HK-2 (cell line): ENCODE data around the gene GTF3C1.
"Not testable (repeated sequence)": the region's sequence is repeated elsewhere in the genome, so short reads cannot be mapped to it uniquely, and the experiment has no call there.

ENCODE experiments used
- DNase-seq: peaks from one replicate; pipeline ENCODE4 v3.0.0-alpha.2; 2018; ENCODE audit not compliant: unreplicated experiment

Gene GTF3C1

GRCh38 chr16:27444015-27444414, 105.7 kb downstream of the GTF3C1 start:
- DNase-seq, result no peak

- DNase-seq, result no peak
Observed at GRCh38 chr16:27441998-27442397, 107.7 kb downstream of the GTF3C1 start.

DNA sequence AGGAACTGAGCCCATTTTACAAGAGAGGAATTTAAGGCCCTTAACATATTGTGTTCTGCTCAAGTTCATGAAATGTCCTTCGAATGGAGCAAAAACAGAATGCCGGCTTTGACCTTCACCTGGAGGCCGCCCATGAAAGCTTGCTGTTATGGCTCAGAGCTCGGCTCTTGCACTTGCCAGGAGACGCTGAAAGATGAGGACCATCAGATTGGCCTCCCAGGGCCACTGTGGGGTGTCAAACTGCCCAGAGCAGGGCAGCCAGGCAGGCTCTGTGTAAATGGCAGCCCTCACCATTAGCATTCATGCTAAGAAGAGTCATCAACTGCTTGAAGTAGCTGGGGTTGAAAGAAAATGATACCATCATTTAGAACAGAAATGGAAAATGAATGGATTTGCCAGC, 108.4 kb downstream of the GTF3C1 start:
- no peak for DNase-seq

DNA sequence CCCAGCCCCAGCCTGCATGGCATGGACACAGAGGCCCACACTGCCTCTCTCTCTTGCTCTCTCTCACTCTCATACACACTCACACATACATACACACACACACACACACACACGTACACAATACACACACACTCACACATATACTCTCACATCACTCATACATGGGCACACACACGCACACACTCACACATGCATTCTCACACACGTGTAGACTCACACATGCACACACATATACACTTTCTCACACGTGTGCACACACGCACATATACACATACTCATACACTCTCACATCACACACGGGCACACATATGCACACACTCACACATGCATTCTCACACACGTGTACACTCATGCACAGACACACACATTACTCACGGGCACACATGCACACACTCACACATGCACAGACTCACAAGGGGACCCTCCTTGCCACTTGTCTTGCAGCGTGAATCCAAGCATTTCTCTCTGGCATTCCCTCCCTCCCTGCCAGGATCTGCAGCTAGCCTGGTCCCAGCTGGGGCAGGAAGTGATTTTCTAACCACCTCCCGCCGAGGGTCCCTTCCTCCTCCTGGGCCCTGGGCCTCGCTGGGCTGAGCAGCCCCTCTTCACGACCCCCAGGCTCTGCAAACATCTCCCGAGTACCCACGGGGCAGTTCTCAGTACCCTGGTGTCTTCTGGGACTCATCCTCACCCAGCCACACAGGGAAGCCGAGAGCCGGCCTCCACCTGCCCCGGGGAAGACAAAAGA, 110.3 kb downstream of the GTF3C1 start:
- DNase-seq, result no peak

- DNase-seq, result no peak
Observed at GRCh38 chr16:27437946-27438345, 111.8 kb downstream of the GTF3C1 start.

- no peak for DNase-seq
Observed at GRCh38 chr16:27436921-27437650, 112.6 kb downstream of the GTF3C1 start.

- DNase-seq, result no peak
Observed at GRCh38 chr16:27436065-27436464, 113.6 kb downstream of the GTF3C1 start.

DNA sequence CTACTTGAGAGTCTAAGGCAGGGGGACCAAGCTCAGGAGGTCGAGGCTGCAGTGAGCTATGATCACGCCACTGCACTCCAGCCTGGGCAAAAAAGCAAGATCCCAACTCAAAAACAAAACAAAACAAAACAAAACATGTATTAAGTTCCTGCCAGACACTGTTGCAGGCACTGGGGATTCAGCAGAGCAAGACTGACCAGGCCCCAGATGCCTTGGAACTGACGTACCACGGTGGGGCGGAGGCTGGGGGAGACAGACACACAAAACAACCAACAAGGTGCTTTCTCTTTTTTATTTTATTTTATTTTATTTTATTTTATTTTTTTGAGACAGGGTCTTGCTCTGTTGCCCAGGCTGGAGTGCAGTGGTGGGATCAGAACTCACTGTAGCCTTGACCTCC, 114.6 kb downstream of the GTF3C1 start:
- not testable (repeated sequence) for DNase-seq

DNA sequence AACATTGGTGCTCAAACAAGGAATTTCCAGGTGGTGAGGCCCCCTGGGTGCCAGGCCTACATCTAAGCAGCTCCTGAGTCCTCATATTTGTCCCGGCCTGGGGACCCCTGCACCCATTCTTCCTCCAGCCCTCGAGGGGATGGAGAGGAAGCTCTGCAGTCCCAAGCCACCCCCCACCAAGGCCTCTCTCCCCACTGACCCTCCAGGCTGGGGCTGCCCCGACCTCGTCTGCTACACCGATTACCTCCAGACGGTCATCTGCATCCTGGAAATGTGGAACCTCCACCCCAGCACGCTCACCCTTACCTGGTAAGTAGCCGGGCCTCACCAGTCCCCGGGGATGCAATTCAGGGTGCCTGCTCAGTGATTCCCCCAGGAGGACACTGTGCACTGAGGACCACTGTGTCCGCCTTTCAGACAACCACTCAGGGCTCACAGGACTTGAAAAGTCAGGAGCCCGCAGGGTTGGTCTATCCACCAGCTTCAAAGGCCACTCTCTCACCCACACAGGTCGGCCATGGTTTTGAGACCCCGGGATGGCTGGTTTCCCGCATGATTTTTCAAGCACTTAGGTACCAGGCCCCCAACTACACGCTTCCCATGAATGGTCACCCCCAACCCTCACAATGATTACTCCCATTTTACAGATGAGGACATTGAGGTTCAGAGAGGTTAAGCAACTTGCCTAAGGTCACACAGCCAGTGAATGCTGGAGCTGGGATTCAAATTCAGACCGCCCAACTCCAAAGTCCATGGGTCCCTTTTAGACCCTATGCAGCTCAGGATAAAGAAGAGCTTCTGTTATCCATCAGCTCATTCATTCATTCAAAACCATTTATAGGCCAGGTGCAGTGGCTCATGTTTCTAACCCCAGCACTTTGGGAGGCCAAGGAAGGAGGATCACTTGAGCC, 115.3 kb downstream of the GTF3C1 start:
- no peak for DNase-seq

GRCh38 chr16:27433636-27434035, 116.1 kb downstream of the GTF3C1 start:
- no peak for DNase-seq

GRCh38 chr16:27433191-27433590, 116.5 kb downstream of the GTF3C1 start:
- DNase-seq, result not testable (repeated sequence)

DNA sequence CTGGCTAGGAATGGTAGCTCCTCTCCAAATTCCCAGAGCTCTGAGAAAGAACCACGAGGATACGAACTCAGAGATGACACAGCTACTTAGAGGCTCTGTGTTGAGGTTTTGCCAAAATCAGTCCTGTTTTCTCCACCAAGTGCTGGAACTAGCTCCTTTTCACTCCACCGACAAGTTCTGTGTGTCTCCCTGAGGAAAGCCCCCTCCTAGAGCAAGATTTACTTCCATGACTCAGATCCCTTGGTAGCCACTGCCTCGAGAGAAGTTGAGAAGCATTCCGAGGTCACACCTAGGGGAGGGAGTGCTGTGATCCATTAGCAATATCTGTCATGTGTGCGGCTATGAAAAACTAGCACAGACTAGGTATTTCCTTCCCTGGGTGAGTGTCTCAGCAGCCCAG, 117.2 kb downstream of the GTF3C1 start:
- DNase-seq, result peak; percentile 28

- no peak for DNase-seq
Observed at GRCh38 chr16:27431773-27432532, 117.8 kb downstream of the GTF3C1 start.

GRCh38 chr16:27430923-27431484, 118.7 kb downstream of the GTF3C1 start:
- DNase-seq, result no peak

- DNase-seq, result no peak
Observed at GRCh38 chr16:27430512-27430911, 119.2 kb downstream of the GTF3C1 start.

DNA sequence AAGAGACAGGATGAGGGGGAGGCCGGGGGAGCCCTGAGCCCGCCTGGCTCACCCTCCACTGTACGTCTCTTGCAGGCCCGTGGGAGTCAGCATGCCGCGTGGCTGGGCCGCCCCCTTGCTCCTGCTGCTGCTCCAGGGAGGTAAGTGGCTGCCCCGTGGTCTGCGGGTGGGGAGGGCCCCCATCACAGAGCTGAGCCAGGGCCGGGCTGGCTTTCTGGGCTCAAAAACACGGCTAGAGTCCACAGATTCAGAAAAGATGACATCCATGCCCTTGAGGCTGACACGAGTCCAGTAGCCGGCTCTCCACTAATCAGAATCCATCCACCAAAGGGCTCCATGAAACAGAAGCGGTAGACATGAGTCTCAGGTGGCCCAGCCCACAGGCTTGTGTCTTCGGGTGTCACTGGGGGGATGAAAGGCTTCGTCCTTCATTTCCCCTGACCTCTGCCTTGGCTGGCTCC, 119.7 kb downstream of the GTF3C1 start:
- DNase-seq, result no peak

DNA sequence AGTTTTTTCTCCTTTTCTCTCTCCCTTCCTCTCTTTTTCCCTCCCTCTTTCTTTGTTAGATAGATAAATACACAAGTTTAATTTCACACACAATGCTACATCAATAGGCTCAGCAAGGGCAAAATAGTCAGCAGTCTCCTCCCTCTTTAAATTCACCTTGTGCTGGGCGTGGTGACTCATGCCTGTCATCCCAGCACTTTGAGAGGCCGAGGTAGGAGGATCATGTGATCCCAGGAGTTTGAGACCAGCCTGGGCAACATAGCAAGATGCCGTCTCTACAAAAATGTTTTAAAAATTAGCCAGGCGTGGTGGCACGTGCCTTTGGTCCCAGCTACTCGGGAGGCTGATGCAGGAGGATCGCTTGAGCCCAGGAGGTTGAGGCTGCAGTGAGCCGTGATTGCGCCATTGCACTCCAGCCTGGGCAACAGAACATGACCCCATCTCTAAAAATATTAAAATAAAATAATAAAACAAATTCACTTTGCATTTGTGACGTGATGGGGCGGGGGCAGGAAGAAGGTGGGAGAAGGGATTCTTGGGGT, 120.3 kb downstream of the GTF3C1 start:
- DNase-seq, result no peak

DNA sequence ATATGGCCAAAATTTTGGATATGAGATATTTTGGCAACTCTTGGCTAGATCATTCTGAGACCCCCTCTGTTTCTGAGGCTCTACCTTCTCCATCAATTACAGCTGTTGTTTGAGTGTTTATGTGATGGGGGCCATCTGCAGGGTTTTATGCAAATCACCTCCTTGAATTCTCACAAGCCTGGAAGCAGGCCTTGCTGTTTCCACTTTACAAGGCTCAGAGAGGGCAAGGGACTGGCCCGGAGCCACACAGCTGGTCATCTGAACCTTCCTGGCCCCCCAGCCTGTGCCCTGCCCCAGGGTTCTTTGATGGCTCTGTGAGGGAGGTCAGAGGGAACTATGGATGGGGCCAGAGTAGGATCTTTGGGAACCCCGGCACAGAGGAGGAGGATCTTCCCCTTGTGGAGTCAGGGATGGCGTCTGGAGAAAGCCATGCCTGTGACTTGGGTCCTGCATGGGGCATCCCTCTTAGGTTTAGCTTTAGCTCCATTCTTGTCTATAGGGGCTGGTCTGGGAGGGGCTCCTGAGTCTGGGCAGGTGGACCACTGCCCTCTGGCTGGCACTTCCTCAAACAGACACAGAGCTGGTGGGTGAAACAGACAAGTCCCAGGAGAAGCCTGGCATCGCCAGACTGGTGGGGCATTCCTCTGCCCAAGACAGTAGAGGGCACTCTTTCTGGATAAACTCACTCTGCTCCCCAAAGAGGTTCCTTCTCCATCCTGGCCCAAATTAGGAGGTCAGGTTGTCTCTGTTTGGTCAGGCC, 121.5 kb downstream of the GTF3C1 start:
- no peak for DNase-seq

DNA sequence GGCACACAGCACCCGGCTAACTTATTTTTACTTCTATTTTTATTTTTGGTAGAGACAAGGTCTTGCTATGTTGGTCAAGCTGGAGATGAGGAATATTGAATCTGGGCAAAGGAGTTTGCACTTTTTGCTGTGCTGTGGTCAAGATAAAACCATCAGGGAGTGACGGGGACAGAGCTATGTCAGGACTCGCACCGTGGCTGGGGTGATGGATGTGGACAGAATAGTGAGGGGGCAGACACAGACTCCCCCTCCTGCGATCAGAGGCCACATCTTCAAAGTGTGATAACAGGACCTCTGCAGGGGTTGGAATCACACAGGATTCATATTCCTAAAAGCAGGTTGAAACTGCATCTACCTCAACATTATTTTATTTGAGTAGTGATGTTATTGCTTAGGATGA, 122.2 kb downstream of the GTF3C1 start:
- no peak for DNase-seq
